ENCODE measurements around the gene SALL2. TPM values are rescaled to one million over a fixed set of nuclear protein-coding genes. Genes with fewer than 3 reads are reported as not detected.

The SALL2 gene
- total RNA-seq (2021; ENCODE audit: unreplicated experiment) (0.47 TPM), Bru-seq, nascent RNA (percentile 5 among the genes with signal in this experiment), BruChase-seq, experiment 1, labeled RNA remaining after a 6-hour chase (percentile 9 among the genes with signal in this experiment), BruChase-seq, experiment 2, labeled RNA remaining after a 2-hour chase (percentile 5 among the genes with signal in this experiment)
- polyA plus RNA-seq (2012), result not detected in 2 replicates
- long read RNA-seq, result 0 reads

- H3K9me2 ChIP-seq (ENCODE audit: insufficient read depth), result no peaks in the 10 kb centered on the region
- peaks cover 2% of the 10 kb centered on the region; the same call in 1 of the 2 replicates for H3K27me3 ChIP-seq (ENCODE audit: insufficient read depth, low read length)
- H3K27ac ChIP-seq (ENCODE audit: low read depth, low read length), result no peak within 1 kb of the TSS
- CTCF ChIA-PET, result no interaction called here
- intact Hi-C loops (cut with micrococcal nuclease), result no loop called here
- no peaks in the 10 kb centered on the region for H3K9me3 ChIP-seq (ENCODE audit: control insufficient read depth in 1 of 2, insufficient read depth in 1 of 2, low read depth in 1 of 2, low read length in 2 of 2)
- no peaks in the 10 kb centered on the region for H3K36me3 ChIP-seq (ENCODE audit: control insufficient read depth in 1 of 2, insufficient read depth in 2 of 2, low read length in 2 of 2)
- no peak for DNase-seq (ENCODE audit: low read depth, low spot score)
- no peaks in the 10 kb centered on the region for H4K20me1 ChIP-seq (ENCODE audit: insufficient read depth)
- no peaks in the 10 kb centered on the region for H3K79me2 ChIP-seq (ENCODE audit: insufficient read depth, low read length)
- TF ChIP-seq REST (IDR thresholded peaks at IDR 0.05; ENCODE audit: low read depth) (no peak), CBX3 (IDR thresholded peaks at IDR 0.05; ENCODE audit: low read depth) (no peak), JUND (IDR thresholded peaks at IDR 0.05) (no peak), TCF7L2 (IDR thresholded peaks at IDR 0.05; ENCODE audit: borderline replicate concordance, extremely low read depth, insufficient read depth, insufficient read length) (no peak), POLR2AphosphoS5 (IDR thresholded peaks at IDR 0.05; ENCODE audit: low read depth, low read length) (no peak), RAD21 (IDR thresholded peaks at IDR 0.05; ENCODE audit: low read depth) (no peak), POLR2A (IDR thresholded peaks at IDR 0.05; ENCODE audit: borderline replicate concordance, extremely low read depth, insufficient read depth, insufficient read length) (no peak), FOSL1 (IDR thresholded peaks at IDR 0.05; ENCODE audit: low read depth) (no peak), EZH2 (IDR thresholded peaks at IDR 0.05) (no peak), SRF (IDR thresholded peaks at IDR 0.05; ENCODE audit: low read depth) (no peak), CTCF (IDR thresholded peaks at IDR 0.05 in 2 of 3, conservative IDR thresholded peaks at IDR 0.05 in 1 of 3; ENCODE audit: borderline replicate concordance in 1 of 3, insufficient read depth in 1 of 3, low read depth in 2 of 3, low read length in 2 of 3) (no peak), ZNF274 (IDR thresholded peaks at IDR 0.05; ENCODE audit: low read depth, low read length) (no peak), CEBPB (IDR thresholded peaks at IDR 0.05; ENCODE audit: low read depth) (no peak), ZBTB33 (IDR thresholded peaks at IDR 0.05; ENCODE audit: extremely low read depth, insufficient replicate concordance, low read length) (no peak), EZH2phosphoT487 (IDR thresholded peaks at IDR 0.05; ENCODE audit: borderline replicate concordance) (no peak), SP1 (IDR thresholded peaks at IDR 0.05; ENCODE audit: low read depth) (no peak), MAX (IDR thresholded peaks at IDR 0.05) (no peak), ATF3 (IDR thresholded peaks at IDR 0.05) (no peak), ZFX (IDR thresholded peaks at IDR 0.05) (no peak), ELF1 (IDR thresholded peaks at IDR 0.05; ENCODE audit: borderline replicate concordance, low read depth) (no peak)
- no peak within 1 kb of the TSS for H3K4me2 ChIP-seq (ENCODE audit: low read length)
- POLR2A ChIA-PET, result no interaction called here
- H3K4me3 ChIP-seq (replicated peaks in 1 of 2; ENCODE audit: low read depth in 1 of 2, low read length in 2 of 2), result no peak within 1 kb of the TSS
- H3K9ac ChIP-seq (ENCODE audit: low read length), result no peak within 1 kb of the TSS
- no peak within 1 kb of the TSS for H2AFZ ChIP-seq (ENCODE audit: low read depth, low read length, poor library complexity, severe bottlenecking)
- BruUV-seq (replicated peaks), result no TSS peak
- RAD21 ChIA-PET (ENCODE audit: low non-redundant PET in 1 of 2, low total read pairs in 2 of 2, uncharacterized antibody in 2 of 2, unreplicated experiment in 2 of 2), result no interaction called here
- no peak for ATAC-seq
- H3K4me1 ChIP-seq (ENCODE audit: control insufficient read depth in 1 of 2, insufficient read depth in 2 of 2, low read length in 2 of 2), result peaks cover 0 to 5% of the 10 kb centered on the region in 2 experiments; a peak in 1 of 4 replicates
Observed at GRCh38 chr14:21525962-21526671, at the start of gene SALL2. SALL2 (minus strand) TSS chr14:21526346; CDS start chr14:21526127, 219 bp downstream.

Measured in HCT116 (cell line).